NB4 (cell line): ENCODE measurements around the gene DUOX1.

Experiments
- CTCF ChIP-seq: IDR thresholded peaks from one replicate; pipeline ENCODE4 v1.5.1; 2012; ENCODE audit warnings: low read depth, low read length
- MAX ChIP-seq: IDR thresholded peaks from 2 replicates; pipeline ENCODE4 v1.6.1; 2011; ENCODE audit warnings: low read depth, low read length
- POLR2A ChIP-seq: IDR thresholded peaks from 2 replicates; pipeline ENCODE4 v1.6.1; 2011; ENCODE audit warnings: mild to moderate bottlenecking; ENCODE audit not compliant: insufficient read length; ENCODE audit errors: extremely low read depth

GRCh38 chr15:45113380-45113990, 16.3 kb upstream of the DUOX1 start:
- TF ChIP-seq CTCF (no peak), MAX (no peak), POLR2A (no peak)
